ENCODE measurements around the gene NCLN. TPM values are rescaled to one million over a fixed set of nuclear protein-coding genes. Genes with fewer than 3 reads are reported as not detected.
A peak's percentile ranks its signal among the peaks of the same experiment; 100 is the strongest.
"Not testable (repeated sequence)": the region's sequence is repeated elsewhere in the genome, so short reads cannot be mapped to it uniquely, and the experiment has no call there.

The NCLN gene
- 20.0 TPM for total RNA-seq

- DNase-seq: peak; percentile 98
These were observed at the start of gene NCLN for GRCh38 chr19:3185461-3186159. Gene NCLN (plus strand): TSS chr19:3185930. CDS start chr19:3186031, 101 bp downstream.

GRCh38 chr19:3135961-3136683, 49.6 kb upstream of the NCLN start, which contains the start of gene GNA15:
Gene GNA15 (plus strand): TSS chr19:3136033. CDS start chr19:3136451, 418 bp downstream.
- DNase-seq: no peak

DNA sequence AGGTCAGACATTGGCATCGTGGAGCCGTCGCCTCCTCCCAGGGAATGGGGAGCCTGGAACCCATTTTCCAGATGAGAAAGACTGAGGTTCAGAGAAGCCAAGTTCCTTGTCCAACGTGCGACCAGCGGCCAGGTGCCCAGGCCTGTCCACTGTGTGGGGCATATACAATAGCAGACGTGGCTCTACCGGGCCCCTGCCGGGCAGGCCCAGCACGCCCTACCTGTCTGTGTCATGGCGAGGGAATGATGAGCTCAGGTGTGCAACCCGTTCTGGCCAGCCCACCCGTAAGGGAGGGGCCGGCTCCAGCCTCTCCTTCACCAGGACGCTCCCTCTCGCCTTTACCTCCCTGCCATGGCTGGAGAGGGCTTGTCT, 49.1 kb upstream of the NCLN start:
- DNase-seq: no peak

GRCh38 chr19:3137119-3137518, 48.6 kb upstream of the NCLN start:
- DNase-seq: no peak

DNA sequence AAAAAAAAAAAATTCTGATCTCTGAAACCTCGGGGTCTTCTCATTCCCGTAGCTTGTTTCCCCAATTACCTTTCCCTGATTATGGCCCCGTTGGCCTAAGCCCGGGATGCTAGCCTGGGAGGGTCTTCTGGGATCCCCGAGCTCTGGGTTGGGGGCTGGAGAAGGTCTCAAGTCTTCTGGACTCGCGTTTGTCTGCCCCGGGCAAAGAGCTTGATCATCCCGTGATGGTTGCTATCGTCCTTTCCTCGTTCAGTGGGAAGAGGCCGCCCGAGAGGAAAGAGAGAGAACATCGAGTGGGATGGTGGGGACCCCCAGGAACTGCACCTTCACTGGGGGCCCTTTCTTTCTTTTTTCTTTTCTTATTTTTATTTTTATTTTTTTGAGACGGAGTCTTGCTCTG, 47.5 kb upstream of the NCLN start:
- DNase-seq: no peak

GRCh38 chr19:3140667-3141038, 45.1 kb upstream of the NCLN start:
- no peak for DNase-seq

DNA sequence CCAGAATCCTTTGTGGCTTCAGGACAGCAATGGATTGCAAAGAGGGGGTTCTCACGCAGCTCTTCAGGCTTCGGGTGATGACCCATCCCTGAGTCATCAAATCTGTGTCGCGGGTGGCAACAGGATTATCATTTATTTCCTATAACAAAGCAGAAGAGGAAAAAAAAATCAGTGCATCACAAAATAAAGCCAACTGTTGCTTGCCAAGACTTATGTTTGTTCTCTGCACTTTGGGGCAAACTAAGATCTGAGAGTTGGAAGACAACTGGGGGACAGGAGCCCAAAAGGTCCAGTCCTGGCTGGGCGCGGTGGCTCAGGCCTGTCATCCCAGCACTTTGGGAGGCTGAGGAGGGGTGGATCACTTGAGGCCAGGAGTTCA, 43.4 kb upstream of the NCLN start:
- DNase-seq: no peak

- DNase-seq: no peak
These were observed 42.9 kb upstream of the NCLN start for GRCh38 chr19:3142781-3143337.

- no peak for DNase-seq
These were observed 39.6 kb upstream of the NCLN start for GRCh38 chr19:3145909-3146676.

DNA sequence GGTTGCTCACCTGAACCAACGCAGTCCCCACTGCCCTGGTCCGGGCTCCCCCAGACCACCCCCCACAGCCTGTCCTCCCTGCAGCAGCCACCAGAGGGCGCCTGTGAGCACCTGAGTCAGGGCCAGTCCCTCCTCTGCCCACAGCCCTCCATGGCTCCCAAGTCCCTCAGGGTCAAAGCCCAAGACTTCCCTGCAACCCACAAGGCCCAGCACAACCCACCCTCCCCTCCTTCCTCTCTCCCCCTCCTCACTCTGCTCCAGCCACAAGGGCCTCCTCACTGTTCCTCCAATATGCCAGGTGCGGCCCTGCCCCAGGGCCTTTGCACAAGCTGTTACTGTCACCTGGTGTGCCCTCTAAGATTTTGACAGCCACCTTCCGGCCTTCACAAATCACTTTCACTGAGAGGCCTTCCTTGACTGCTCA, 39.0 kb upstream of the NCLN start:
- DNase-seq: no peak

DNA sequence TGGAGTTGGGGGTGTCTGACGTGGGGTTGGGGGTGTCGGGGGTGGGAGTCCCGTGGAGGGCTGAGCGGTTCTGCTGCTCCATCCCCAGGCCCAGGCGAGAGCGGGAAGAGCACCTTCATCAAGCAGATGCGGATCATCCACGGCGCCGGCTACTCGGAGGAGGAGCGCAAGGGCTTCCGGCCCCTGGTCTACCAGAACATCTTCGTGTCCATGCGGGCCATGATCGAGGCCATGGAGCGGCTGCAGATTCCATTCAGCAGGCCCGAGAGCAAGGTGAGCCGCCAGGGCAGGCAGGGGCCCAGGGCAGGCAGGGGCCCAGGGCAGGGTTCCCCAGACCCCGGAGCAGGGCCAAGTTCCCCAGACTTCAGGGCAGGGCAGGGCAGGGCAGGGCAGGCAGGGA, 37.2 kb upstream of the NCLN start:
- DNase-seq: no peak

GRCh38 chr19:3149089-3149488, 36.6 kb upstream of the NCLN start:
- DNase-seq: no peak

DNA sequence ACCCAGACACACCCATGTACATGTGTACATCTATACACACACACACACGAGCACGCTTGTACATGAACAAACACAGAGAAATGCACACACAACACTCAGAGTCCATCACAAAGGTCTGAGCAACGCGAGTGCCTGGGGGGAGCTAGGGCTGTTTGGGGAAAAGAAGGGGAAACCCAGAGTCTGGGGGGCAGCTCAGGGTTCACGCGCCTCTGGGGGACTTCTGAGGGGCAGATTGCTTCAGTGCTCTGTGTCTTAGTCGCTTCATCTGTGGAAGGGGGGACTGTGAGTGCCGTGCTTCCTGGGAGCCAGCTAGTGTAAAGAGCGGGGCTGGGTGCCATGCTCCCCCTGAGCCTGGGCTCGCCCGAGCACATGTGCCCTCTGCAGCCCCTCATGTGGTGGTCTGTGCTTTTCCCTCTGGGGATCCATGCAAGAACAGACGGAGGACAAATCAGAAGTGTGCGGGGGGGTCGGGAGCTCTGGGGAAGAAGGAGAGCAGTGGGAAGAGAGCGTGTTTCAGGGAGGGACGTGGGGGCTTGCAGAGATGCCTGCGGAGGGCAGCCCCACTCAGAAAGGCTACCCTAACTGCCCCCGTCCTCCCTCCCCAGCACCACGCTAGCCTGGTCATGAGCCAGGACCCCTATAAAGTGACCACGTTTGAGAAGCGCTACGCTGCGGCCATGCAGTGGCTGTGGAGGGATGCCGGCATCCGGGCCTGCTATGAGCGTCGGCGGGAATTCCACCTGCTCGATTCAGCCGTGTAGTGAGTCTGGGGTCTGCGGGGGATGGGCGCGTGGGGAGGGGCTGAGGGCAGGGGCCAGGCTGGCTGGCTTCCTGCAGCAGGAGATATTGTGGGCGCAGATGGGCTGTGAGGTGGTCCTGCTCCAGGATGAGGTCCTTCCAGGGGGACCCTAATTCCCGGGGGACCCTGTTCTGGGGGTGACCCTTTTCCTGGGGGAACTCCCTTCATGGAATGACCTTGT, 35.9 kb upstream of the NCLN start:
- no peak for DNase-seq

GRCh38 chr19:3150739-3151329, 34.9 kb upstream of the NCLN start:
- DNase-seq: no peak

DNA sequence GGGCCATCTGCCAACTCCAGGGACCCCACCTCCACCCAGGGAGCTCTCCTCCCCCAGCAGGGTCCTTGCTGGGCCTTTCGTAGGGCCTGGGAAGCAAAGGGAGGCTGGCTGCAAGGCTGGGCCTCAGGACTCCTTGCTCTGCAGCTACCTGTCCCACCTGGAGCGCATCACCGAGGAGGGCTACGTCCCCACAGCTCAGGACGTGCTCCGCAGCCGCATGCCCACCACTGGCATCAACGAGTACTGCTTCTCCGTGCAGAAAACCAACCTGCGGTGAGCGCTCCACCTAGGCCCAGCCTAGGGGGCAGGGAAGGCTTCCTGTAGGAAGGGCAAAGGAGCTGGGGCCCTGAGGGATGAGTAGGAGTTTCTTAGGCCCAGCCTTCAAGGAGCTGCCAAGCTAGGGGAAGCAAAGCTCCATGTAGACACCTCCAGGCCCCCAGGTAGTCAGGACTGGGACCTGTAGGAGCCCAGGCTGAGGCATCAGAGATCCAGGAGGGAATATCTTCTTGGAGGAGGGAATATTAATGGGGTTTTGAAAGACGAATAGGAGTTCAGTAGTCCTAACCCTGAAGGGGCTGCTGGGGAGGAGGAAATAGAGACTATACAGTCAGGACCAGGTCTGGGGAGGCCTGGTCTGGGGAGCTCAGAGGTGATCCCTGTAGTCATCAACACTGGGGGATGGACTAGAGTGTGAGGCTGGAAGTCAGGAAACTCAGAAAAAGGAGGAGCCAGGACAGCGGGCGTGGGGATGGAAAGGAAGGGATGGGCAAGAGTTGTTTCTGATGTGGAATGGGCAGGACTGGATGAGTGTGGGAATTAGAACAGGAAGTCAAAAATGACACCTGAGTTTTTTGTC, 33.9 kb upstream of the NCLN start:
- no peak for DNase-seq

- no peak for DNase-seq
These were observed 33.3 kb upstream of the NCLN start for GRCh38 chr19:3152419-3152780.

DNA sequence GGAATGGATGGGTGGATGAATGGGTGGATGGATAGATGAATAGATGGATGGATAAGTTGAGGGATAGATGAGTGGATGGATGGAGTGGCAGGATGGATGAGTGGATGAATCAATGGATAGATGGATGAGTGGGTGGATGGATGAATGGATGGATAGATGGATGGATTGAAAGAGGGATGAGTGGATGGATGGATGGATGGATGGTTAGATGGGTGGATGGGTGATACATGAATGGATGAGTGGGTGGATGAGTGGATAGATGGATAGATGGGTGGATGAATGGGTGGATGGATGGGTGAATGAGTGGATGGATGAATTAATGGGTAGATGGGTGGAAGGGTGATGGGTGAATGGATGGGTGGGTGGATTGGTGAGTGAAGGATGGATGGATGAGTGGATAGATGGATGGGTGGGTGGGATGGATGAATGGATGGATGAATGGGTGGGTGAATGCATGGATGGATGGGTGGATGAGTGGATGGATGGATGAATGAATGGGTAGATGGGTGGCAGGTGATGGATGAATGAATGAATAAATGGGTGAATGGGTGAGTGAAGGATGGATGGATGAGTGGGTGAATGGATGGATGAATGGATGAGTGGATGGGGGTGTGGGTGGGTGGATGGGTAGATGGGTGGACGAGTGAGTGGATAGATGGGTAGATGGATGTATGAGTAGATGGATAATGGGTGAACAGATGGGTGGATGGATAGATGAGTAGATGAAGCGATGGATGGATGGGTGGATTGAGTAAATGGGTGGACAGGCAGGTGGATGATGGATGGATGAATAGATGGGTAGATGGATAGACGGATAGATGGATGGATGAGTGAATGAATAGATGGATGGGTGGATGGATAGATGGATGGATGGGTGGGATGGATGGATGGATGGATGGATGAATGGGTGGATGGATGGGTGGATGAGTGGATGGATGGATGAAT, 32.2 kb upstream of the NCLN start:
- no peak for DNase-seq

DNA sequence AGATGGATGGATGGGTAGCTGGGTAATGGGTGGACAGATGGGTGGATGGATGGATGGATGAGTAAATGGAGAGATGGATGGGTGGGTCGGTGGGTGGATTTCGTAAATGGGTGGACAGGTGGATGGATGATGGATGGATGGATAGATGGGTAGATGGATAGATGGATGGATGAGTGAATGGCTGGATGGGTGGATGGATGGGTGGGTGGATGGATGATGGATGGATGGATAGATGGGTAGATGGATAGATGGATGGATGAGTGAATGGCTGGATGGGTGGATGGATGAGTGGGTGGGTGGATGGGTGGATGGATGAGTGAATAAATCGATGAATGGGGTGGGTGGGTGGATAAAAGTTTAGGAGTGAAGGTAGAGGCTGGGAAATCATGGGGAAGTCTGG, 31.3 kb upstream of the NCLN start:
- DNase-seq: not testable (repeated sequence)

All from tongue (tissue), 2 donors.